Tibial nerve (tissue), 4 donors: ENCODE results near the gene TBL1XR1. TPM values are rescaled to one million over a fixed set of nuclear protein-coding genes. Genes with fewer than 3 reads are reported as not detected.
A peak's percentile ranks its signal among the peaks of the same experiment; 100 is the strongest.
"Not testable (repeated sequence)": the region's sequence is repeated elsewhere in the genome, so short reads cannot be mapped to it uniquely, and the experiment has no call there.

ENCODE experiments used
- DNase-seq, 2 donors: peaks; one replicate each; pipeline ENCODE4 v3.0.0-alpha.2; 2019; ENCODE audit warnings: low spot score in 2 of 2
- H3K27ac ChIP-seq, 4 donors: fragments of 200-600 bp; sonication (generic) in 3 of 4; one replicate each; pipeline ENCODE4 v1.5.1; 2017 to 2019; ENCODE audit warnings: mild to moderate bottlenecking in 1 of 4
- H3K27me3 ChIP-seq, 2 donors: fragments of 200-600 bp; sonication (generic) in 1 of 2; one replicate each; pipeline versions ENCODE4 v1.5.1 to v1.6.0; 2017 to 2019
- H3K36me3 ChIP-seq, 3 donors: fragments of 200-600 bp; sonication (generic); one replicate each; pipeline ENCODE4 v1.5.1; 2018 to 2019
- H3K4me1 ChIP-seq, 4 donors: fragments of 200-600 bp; sonication (generic) in 3 of 4; one replicate each; pipeline ENCODE4 v1.5.1; 2017 to 2019
- H3K4me3 ChIP-seq, 4 donors: fragments of 200-600 bp; sonication (generic) in 3 of 4; one replicate each; pipeline ENCODE4 v1.5.1; 2017 to 2019; ENCODE audit warnings: mild to moderate bottlenecking in 1 of 4, moderate library complexity in 1 of 4
- H3K9me3 ChIP-seq, 4 donors: fragments of 200-600 bp; sonication (generic) in 3 of 4; one replicate each; pipeline ENCODE4 v1.5.1; 2017 to 2019
- EP300 ChIP-seq, 2 donors: sonication (generic); formaldehyde crosslinking; IDR thresholded peaks; one replicate each; pipeline ENCODE4 v1.6.1; 2017; ENCODE audit warnings: antibody characterized with exemption in 2 of 2, mild to moderate bottlenecking in 1 of 2
- POLR2A ChIP-seq, 2 donors: fragments of 450-650 bp; IDR thresholded peaks; one replicate each; pipeline ENCODE4 v1.6.1; 2017; ENCODE audit warnings: antibody characterized with exemption in 2 of 2, mild to moderate bottlenecking in 2 of 2, moderate library complexity in 2 of 2
- WGBS, 2 donors: methylation state at CpG; one replicate each; pipeline ENCODE4 v1.1.5; 2018; 5-methylcytosine and 5-hydroxymethylcytosine counted together
- total RNA-seq, 4 donors: library from RNA; depleted of rRNA; stranded (reverse); fragments of >200 nt; gene quantifications; one replicate each; pipeline ENCODE4 v1.1.0, GENCODE V29; 2016
- TF ChIP-seq, protein P1 (sequence below), 5 experiments: fragments of 200-600 bp in 3 of 5; fragments of 450-650 bp in 2 of 5; sonication (generic) in 3 of 5; IDR thresholded peaks; one replicate each; pipeline ENCODE4 v1.5.1; 2016 to 2019; ENCODE audit warnings: antibody characterized with exemption in 5 of 5, mild to moderate bottlenecking in 3 of 5, moderate library complexity in 2 of 5

Gene TBL1XR1
- total RNA-seq, 4 donors from 2014 or later: 57.1 to 66.3 (median 62.8) TPM

DNA sequence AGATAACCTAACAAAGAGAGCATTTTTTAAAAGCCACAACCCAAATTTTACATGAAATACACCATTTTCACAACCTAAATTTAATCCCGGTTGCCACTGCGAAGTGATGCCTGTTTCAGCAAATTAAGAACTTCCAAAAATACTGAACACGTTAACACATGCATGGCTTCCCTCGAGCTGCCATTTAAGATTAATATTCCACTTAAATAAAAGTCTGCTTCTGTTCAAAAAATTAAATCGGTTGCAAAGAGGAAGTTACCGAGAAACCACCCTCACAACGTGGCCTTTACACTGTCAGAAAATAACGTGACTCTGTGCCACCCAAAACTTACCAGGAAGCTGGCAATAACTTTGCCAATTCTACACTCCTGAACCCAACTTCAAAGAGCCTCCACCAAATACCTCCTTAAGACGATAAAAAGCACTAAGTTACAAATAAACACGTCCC is 1.2 kb downstream of the TBL1XR1 start:
- Histone ChIP-seq H3K36me3 (no peaks in the 10 kb centered on the region), H3K9me3 (no peaks in the 10 kb centered on the region), H3K27me3 (no peaks in the 10 kb centered on the region), H3K4me3 (peak overlapping the region; percentile 75 to 99 (median 86)), H3K4me1 (peaks cover 0 to 43% (median 16%) of the 10 kb centered on the region in 4 donors), H3K27ac (peak overlapping the region; percentile 47 to 99 (median 97))
- DNase-seq: peak in 1 of 2 donors; percentile 17
- TF ChIP-seq POLR2A (IDR thresholded peaks at IDR 0.05) (no peak), EP300 (IDR thresholded peaks at IDR 0.05) (peak in 1 of 2 donors; percentile 14)
- TF ChIP-seq, protein P1, sequence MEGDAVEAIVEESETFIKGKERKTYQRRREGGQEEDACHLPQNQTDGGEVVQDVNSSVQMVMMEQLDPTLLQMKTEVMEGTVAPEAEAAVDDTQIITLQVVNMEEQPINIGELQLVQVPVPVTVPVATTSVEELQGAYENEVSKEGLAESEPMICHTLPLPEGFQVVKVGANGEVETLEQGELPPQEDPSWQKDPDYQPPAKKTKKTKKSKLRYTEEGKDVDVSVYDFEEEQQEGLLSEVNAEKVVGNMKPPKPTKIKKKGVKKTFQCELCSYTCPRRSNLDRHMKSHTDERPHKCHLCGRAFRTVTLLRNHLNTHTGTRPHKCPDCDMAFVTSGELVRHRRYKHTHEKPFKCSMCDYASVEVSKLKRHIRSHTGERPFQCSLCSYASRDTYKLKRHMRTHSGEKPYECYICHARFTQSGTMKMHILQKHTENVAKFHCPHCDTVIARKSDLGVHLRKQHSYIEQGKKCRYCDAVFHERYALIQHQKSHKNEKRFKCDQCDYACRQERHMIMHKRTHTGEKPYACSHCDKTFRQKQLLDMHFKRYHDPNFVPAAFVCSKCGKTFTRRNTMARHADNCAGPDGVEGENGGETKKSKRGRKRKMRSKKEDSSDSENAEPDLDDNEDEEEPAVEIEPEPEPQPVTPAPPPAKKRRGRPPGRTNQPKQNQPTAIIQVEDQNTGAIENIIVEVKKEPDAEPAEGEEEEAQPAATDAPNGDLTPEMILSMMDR (IDR thresholded peaks at IDR 0.05): no peak
- WGBS, 2 donors: 1% methylated on average over 9 to 10 of the region's 10 CpGs

DNA sequence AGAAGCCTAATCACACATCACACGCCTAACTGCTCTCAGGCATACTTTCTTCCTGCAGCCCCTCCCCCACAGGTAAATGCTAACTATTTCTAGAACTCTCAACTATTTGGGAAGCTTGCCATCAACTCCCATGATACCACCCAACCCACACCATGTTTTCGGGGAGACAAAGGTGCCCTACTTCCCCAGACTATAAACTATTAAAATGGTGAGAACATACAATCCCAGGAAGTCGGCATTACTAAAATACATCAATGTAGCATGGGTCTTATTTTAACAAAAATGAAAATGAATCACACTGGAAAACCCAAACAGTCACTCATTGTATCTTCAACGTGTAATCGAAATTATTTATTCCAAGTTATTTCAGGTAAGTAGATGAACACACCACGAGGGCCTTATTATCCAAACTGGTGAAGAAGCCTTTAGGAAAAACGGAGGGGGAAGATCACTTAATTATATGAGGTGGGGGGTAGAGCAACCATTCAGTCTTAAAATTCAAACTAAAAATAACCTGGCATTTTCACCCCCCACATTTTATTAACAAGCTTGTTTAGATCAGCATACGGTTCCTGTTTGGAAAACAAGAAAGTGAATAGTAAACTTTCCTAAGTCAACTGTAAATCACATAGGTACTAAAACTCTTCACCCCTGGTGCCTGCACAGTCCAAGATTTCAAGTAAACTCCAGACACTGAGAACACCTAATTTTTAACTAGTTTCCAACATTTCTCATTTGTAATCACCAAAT is 1.9 kb downstream of the TBL1XR1 start:
- Histone ChIP-seq H3K9me3 (no peaks in the 10 kb centered on the region), H3K27me3 (no peaks in the 10 kb centered on the region), H3K4me1 (peaks cover 0 to 49% (median 16%) of the 10 kb centered on the region in 4 donors), H3K36me3 (no peaks in the 10 kb centered on the region), H3K4me3 (peak overlapping the region; percentile 75 to 99 (median 86)), H3K27ac (peak overlapping the region; percentile 47 to 99 (median 97))
- DNase-seq: no peak
- 6 to 9% methylated on average over 8 of the region's 8 CpGs for WGBS, 2 donors
- TF ChIP-seq EP300 (IDR thresholded peaks at IDR 0.05) (no peak), POLR2A (IDR thresholded peaks at IDR 0.05) (no peak)
- TF ChIP-seq, protein P1 (IDR thresholded peaks at IDR 0.05): no peak

DNA sequence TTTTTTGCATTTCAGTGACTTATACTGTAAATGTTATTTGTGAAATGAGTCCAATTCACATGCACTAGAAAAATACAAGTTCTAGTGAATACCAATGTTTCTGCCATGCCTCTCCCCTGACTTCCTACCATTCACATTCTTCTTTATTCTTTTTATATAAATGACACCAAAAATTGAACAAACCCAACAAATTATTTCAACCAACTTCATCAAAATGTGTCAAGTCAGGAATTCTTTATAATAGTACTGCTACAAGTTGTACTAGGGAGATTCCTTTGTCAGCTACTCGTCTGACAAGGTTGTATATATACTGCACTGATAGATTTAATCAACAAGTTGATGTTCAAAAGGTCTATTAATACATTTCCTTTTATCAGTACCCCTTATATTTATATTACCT is 3.0 kb downstream of the TBL1XR1 start:
- WGBS, 2 donors: 27 to 39% methylated on average over 1 of the region's 1 CpG
- Histone ChIP-seq H3K9me3 (no peaks in the 10 kb centered on the region), H3K36me3 (no peaks in the 10 kb centered on the region), H3K27ac (peak overlapping the region in 2 of 4 donors; percentile 38 to 99), H3K4me1 (peaks cover 0 to 52% (median 16%) of the 10 kb centered on the region in 4 donors), H3K4me3 (no peak overlapping the region), H3K27me3 (no peaks in the 10 kb centered on the region)
- no peak for DNase-seq
- TF ChIP-seq POLR2A (IDR thresholded peaks at IDR 0.05) (no peak), EP300 (IDR thresholded peaks at IDR 0.05) (no peak)
- TF ChIP-seq, protein P1 (IDR thresholded peaks at IDR 0.05): no peak

DNA sequence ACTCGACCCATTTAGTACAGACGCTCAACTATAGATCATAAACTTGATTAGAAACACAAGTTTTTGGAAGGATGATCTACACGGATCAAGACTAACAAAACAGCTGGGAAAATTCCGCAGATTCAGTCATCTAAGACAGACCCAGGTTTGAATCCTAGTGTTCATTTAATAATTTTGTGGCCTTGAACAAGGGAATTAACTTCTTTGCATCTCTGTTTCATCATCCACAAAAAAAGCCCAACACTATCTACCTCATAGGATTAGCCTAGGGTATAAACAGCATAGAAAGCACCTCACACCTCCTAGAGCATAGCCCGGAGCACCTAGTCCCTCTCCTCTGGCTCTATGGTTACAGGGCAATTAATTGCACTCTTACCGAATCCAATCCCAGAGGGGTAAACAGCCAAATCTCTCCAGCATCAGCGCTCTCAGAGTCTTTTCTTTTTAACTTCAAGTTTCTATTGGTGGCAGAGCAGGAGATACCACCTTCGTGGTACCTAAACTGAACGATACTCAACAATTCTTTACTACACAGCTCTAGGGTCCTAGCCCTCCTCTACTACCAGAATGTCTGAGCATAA is 3.5 kb downstream of the TBL1XR1 start:
- 74 to 78% methylated on average over 9 of the region's 9 CpGs for WGBS, 2 donors
- DNase-seq: no peak
- no peaks in the 10 kb centered on the region for H3K9me3 ChIP-seq
- peak overlapping the region in 1 of 4 donors; percentile 38 for H3K27ac ChIP-seq
- H3K36me3 ChIP-seq: no peaks in the 10 kb centered on the region
- no peak overlapping the region for H3K4me3 ChIP-seq
- TF ChIP-seq EP300 (IDR thresholded peaks at IDR 0.05): no peak
- TF ChIP-seq, protein P1 (IDR thresholded peaks at IDR 0.05): no peak
- TF ChIP-seq POLR2A (IDR thresholded peaks at IDR 0.05): no peak
- peaks cover 0 to 50% (median 16%) of the 10 kb centered on the region in 4 donors for H3K4me1 ChIP-seq
- H3K27me3 ChIP-seq: no peaks in the 10 kb centered on the region

DNA sequence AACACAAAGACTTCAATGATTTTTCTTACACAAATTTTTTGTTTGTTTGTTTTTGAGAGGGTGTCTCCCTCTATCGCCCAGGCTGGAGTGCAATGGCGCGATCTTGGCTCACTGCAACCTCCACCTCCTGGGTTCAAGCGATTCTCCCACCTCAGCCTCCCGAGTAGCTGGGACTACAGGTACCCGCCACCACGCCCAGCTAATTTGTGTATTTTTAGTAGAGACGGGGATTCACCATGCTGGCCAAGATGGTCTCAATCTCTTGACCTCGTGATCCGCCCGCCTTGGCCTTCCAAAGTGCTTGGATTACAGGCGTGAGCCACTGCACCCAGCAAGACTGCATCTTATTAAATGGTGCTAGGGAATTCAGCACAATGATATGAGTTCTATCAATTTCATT is 4.0 kb downstream of the TBL1XR1 start:
- not testable (repeated sequence) for DNase-seq, H3K27ac ChIP-seq, H3K36me3 ChIP-seq, H3K4me3 ChIP-seq, H3K9me3 ChIP-seq, H3K27me3 ChIP-seq
- 95 to 97% methylated on average over 12 of the region's 12 CpGs for WGBS, 2 donors
- peaks cover 0 to 47% (median 16%) of the 10 kb centered on the region in 4 donors for H3K4me1 ChIP-seq
